Gastrocnemius medialis (tissue), 4 donors: ENCODE results near the gene STX10.
"Not testable (repeated sequence)": the region's sequence is repeated elsewhere in the genome, so short reads cannot be mapped to it uniquely, and the experiment has no call there.

ENCODE experiments used
- POLR2A ChIP-seq, 2 donors: fragments of 450-650 bp; IDR thresholded peaks; one replicate each; pipeline ENCODE4 v1.6.1; 2017; ENCODE audit warnings: antibody characterized with exemption in 2 of 2, mild to moderate bottlenecking in 2 of 2, moderate library complexity in 2 of 2
- TF ChIP-seq, protein P1 (sequence below), 5 experiments: fragments of 450-650 bp in 3 of 5; fragments of 200-600 bp in 2 of 5; sonication (generic) in 2 of 5; IDR thresholded peaks in 4 of 5; conservative IDR thresholded peaks in 1 of 5; 1 replicate in 4 of 5; 2 replicates in 1 of 5; pipeline ENCODE4 v1.5.1; 2016 to 2019; ENCODE audit warnings: antibody characterized with exemption in 5 of 5, mild to moderate bottlenecking in 3 of 5, moderate library complexity in 3 of 5

DNA sequence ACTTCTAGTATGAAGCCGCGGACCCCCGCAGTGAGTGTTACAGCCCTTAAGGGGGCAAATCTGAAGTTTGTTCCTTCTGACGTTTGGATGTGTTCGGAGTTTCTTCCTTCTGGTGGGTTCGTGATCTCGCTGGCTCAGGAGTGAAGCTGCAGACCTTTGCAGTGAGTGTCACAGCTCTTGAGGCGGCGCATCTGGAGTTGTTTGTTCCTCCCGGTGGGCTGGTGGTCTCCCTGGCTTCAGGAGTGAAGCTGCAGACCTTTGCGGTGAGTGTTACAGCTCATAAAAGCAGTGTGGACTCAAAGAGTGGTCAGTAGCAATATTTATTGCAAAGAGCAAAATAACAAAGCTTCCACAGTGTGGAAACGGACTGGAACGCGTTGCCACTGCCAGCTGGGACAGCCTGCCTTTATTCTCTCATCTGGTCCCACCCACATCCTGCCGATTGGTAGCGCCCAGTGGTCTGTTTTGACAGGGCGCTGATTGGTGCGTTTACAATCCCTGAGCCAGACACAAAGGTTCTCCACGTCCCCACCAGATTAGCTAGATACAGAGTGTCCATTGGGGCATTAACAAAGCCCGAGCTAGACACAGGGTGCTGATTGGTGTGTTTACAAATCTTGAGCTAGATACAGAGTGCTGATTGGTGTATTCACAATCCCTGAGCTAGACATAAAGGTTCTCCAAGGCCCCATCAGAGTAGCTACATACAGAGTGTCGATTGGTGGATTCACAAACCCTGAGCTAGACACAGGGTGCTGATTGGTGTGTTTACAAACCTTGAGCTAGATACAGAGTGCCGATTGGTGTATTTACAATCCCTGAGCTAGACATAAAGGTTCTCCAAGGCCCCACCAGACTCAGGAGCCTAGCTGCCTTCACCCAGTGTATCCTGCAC is 35.8 kb upstream of the STX10 start:
- not testable (repeated sequence) for TF ChIP-seq POLR2A (IDR thresholded peaks at IDR 0.05)
- TF ChIP-seq, protein P1, sequence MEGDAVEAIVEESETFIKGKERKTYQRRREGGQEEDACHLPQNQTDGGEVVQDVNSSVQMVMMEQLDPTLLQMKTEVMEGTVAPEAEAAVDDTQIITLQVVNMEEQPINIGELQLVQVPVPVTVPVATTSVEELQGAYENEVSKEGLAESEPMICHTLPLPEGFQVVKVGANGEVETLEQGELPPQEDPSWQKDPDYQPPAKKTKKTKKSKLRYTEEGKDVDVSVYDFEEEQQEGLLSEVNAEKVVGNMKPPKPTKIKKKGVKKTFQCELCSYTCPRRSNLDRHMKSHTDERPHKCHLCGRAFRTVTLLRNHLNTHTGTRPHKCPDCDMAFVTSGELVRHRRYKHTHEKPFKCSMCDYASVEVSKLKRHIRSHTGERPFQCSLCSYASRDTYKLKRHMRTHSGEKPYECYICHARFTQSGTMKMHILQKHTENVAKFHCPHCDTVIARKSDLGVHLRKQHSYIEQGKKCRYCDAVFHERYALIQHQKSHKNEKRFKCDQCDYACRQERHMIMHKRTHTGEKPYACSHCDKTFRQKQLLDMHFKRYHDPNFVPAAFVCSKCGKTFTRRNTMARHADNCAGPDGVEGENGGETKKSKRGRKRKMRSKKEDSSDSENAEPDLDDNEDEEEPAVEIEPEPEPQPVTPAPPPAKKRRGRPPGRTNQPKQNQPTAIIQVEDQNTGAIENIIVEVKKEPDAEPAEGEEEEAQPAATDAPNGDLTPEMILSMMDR (IDR thresholded peaks at IDR 0.05 in 4 of 5, conservative IDR thresholded peaks at IDR 0.05 in 1 of 5), result not testable (repeated sequence)
